ENCODE measurements around the gene TTN.

- TF ChIP-seq CTCF (IDR thresholded peaks at IDR 0.05) (no peak), EZH2 (IDR thresholded peaks at IDR 0.05) (no peak), EZH2phosphoT487 (IDR thresholded peaks at IDR 0.05) (no peak)
Observed at GRCh38 chr2:178730049-178730448, 77.2 kb downstream of the TTN start.
